ENCODE results near the gene MPHOSPH10. TPM values are rescaled to one million over a fixed set of nuclear protein-coding genes. Genes with fewer than 3 reads are reported as not detected.

The MPHOSPH10 gene
- total and polyA plus RNA-seq, 2 of the 4 experiments (the other 2 are of a cell fraction): 5.4 to 11.2 TPM

- intact Hi-C loops (cut with micrococcal nuclease) (no loop called here), in situ Hi-C loops (cut with MboI; ENCODE audit: low sequenced_read_pairs) (no loop called here), dilution Hi-C loops (cut with HindIII; ENCODE audit: low sequenced_read_pairs, unreplicated experiment) (no loop called here)
- Histone ChIP-seq H4K20me1 (ENCODE audit: insufficient read depth, low read length) (no peaks in the 10 kb centered on the region), H3K23ac (ENCODE audit: low read depth, low read length) (no peak overlapping the region), H4K91ac (ENCODE audit: insufficient read depth, low read depth, low read length) (no peak overlapping the region), H3K4ac (ENCODE audit: low read depth, low read length) (no peak overlapping the region), H3K9ac (ENCODE audit: low read depth, low read length) (no peak overlapping the region), H2BK5ac (ENCODE audit: low read depth, low read length, poor library complexity, severe bottlenecking) (no peak overlapping the region), H3K36me3 (ENCODE audit: control insufficient read depth, insufficient read depth, low read length) (no peaks in the 10 kb centered on the region), H3K27ac (ENCODE audit: insufficient read depth, low read length) (no peak overlapping the region), H2AK9ac (replicated peaks; ENCODE audit: low read depth, low read length, poor library complexity) (no peak overlapping the region), H3K9me3 (ENCODE audit: control insufficient read depth, insufficient read depth, low read length) (no peaks in the 10 kb centered on the region), H2BK120ac (ENCODE audit: low read depth, low read length) (no peak overlapping the region), H3K79me1 (ENCODE audit: low read depth in 1 of 2, low read length in 2 of 2) (no peaks in the 10 kb centered on the region), H2BK15ac (ENCODE audit: low read depth, low read length) (no peak overlapping the region), H3K14ac (replicated peaks; ENCODE audit: low read depth, low read length) (no peak overlapping the region), H3K18ac (ENCODE audit: low read depth, low read length) (no peak overlapping the region), H3K9me1 (ENCODE audit: insufficient read depth, low read length) (no peaks in the 10 kb centered on the region), H2AFZ (replicated peaks; ENCODE audit: low read length, poor library complexity) (no peak overlapping the region), H3K56ac (ENCODE audit: extremely low read depth, insufficient read depth, low read length) (no peak overlapping the region), H3K4me2 (ENCODE audit: low read depth, low read length) (no peak overlapping the region), H4K5ac (ENCODE audit: low read depth, low read length) (no peak overlapping the region), H3K4me1 (ENCODE audit: control insufficient read depth, insufficient read depth, low read length) (no peaks in the 10 kb centered on the region), H2AK5ac (ENCODE audit: low read depth, low read length) (no peak overlapping the region), H2BK20ac (ENCODE audit: low read depth, low read length) (no peak overlapping the region), H4K8ac (ENCODE audit: low read depth in 2 of 2, low read length in 2 of 2) (no peak overlapping the region), H3K4me3 (ENCODE audit: insufficient read depth, low read depth, low read length) (no peak overlapping the region), H3K27me3 (ENCODE audit: control insufficient read depth, insufficient read depth, low read length) (peaks cover 14% of the 10 kb centered on the region)
- CTCF ChIA-PET: no interaction called here
- no TSS peak for BruUV-seq (replicated peaks)
- 50% methylated on average over 1 of the region's 1 CpG; no CpG with 5 or more reads in 1 of the 2 experiments for WGBS, 2 experiments (ENCODE audit: extremely low coverage in 2 of 2, insufficient read length in 1 of 2)
- ATAC-seq (ENCODE audit: low read depth) (no peak), DNase-seq (no peak)
- no peak for TF ChIP-seq BHLHE40 (IDR thresholded peaks at IDR 0.05; ENCODE audit: low read depth, low read length)
- no peak for TF ChIP-seq ELK1 (IDR thresholded peaks at IDR 0.05; ENCODE audit: borderline replicate concordance, low read depth, low read length)
- TF ChIP-seq MAZ (IDR thresholded peaks at IDR 0.05; ENCODE audit: borderline replicate concordance, low read depth, low read length): no peak
- TF ChIP-seq USF2 (IDR thresholded peaks at IDR 0.05; ENCODE audit: low read depth, low read length): no peak
- no peak for TF ChIP-seq RAD21 (IDR thresholded peaks at IDR 0.05; ENCODE audit: low read length)
- TF ChIP-seq CEBPB (IDR thresholded peaks at IDR 0.05; ENCODE audit: low read depth, low read length): no peak
- POLR2A ChIA-PET (ENCODE audit: unreplicated experiment): no interaction called here
These were observed 42.7 kb downstream of the MPHOSPH10 start for GRCh38 chr2:71173096-71173495.
